Pulmonary artery endothelial cell (primary cell): ENCODE data around the gene YAE1. TPM values are rescaled to one million over a fixed set of nuclear protein-coding genes. Genes with fewer than 3 reads are reported as not detected.

ENCODE experiments used
- DNase-seq: peaks from one replicate; pipeline ENCODE4 v3.0.0-alpha.2; 2011; ENCODE audit warnings: low read depth, low spot score
- total RNA-seq: library from RNA; depleted of rRNA; stranded (reverse); fragments of >200 nt; gene quantifications from 2 replicates; pipeline ENCODE4 v1.2.3, GENCODE V29; 2014

The YAE1 gene
- total RNA-seq, 1 donor from 2014 or later: 28.4 TPM

GRCh38 chr7:39554583-39555165 lies 11.5 kb upstream of the YAE1 start:
- no peak for DNase-seq

- DNase-seq: no peak
These were observed 9.0 kb upstream of the YAE1 start for GRCh38 chr7:39557222-39557621.

GRCh38 chr7:39557911-39558310 lies 8.3 kb upstream of the YAE1 start:
- no peak for DNase-seq

- DNase-seq: no peak
These were observed 5.8 kb upstream of the YAE1 start for GRCh38 chr7:39560408-39560807.

GRCh38 chr7:39560997-39561396 lies 5.2 kb upstream of the YAE1 start:
- DNase-seq: no peak

GRCh38 chr7:39565538-39565937 lies 666 bp upstream of the YAE1 start:
- DNase-seq: no peak

- DNase-seq: no peak
These were observed 1.1 kb downstream of the YAE1 start for GRCh38 chr7:39567294-39567693.

GRCh38 chr7:39574673-39575349 lies 8.6 kb downstream of the YAE1 start:
- DNase-seq: no peak

GRCh38 chr7:39577229-39577874 lies 11.1 kb downstream of the YAE1 start:
- no peak for DNase-seq

GRCh38 chr7:39580149-39580874 lies 14.1 kb downstream of the YAE1 start:
- DNase-seq: peak; percentile 93

- no peak for DNase-seq
These were observed 16.3 kb downstream of the YAE1 start for GRCh38 chr7:39582536-39582935.

- DNase-seq: no peak
These were observed 17.3 kb downstream of the YAE1 start for GRCh38 chr7:39583539-39583938.

GRCh38 chr7:39587393-39587792 lies 21.2 kb downstream of the YAE1 start:
- DNase-seq: no peak

GRCh38 chr7:39588416-39588815 lies 22.2 kb downstream of the YAE1 start:
- DNase-seq: no peak

GRCh38 chr7:39589323-39590111 lies 23.3 kb downstream of the YAE1 start:
- DNase-seq: peak; percentile 94

GRCh38 chr7:39592586-39592985 lies 26.4 kb downstream of the YAE1 start:
- DNase-seq: no peak

- DNase-seq: peak; percentile 88
These were observed 28.9 kb downstream of the YAE1 start for GRCh38 chr7:39594988-39595620.

- no peak for DNase-seq
These were observed 36.1 kb downstream of the YAE1 start for GRCh38 chr7:39602351-39602750.

GRCh38 chr7:39603924-39604323 lies 37.7 kb downstream of the YAE1 start:
- DNase-seq: peak; percentile 57

GRCh38 chr7:39605087-39605486 lies 38.9 kb downstream of the YAE1 start:
- no peak for DNase-seq

GRCh38 chr7:39606352-39606751 lies 40.1 kb downstream of the YAE1 start:
- no peak for DNase-seq
